KBM-7 (cell line): ENCODE data around the gene AURKAIP1.

Source experiments
- DNase-seq: peaks from one replicate; pipeline ENCODE4 v3.0.0-alpha.2; 2015
- in situ Hi-C: fragments of 300-500 bp; cut with MboI; formaldehyde crosslinking; loops from 2 replicates; pipeline ENCODE4 v1.14.3; 2020; ENCODE audit warnings: low sequenced_read_pairs, low pct_unique_long_range_greater_than_20kb, mixed read lengths

AURKAIP1 gene

DNA sequence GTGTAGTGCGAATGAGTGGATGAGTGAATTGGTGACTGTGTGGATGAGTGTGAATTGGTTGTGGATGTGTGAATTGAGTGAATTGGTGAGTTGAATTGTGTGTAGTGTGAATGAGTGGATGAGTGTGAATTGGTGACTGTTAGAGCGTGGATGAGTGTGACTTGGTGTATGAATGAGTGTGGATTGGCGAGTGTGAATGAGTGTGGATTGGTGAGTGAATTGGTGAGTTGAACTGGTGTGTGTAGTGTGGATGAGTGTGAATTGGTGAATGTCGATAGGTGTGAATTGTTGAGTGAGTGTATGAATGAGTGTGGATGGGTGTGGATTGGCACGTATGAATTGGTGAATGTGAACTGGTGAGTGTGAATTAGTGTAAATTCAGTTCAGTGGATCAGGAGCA is 7.7 kb downstream of the AURKAIP1 start:
- DNase-seq = peak; percentile 20
- in situ Hi-C loops = no loop called here

- in situ Hi-C loops = no loop called here
- DNase-seq = no peak
Measured at GRCh38 chr1:1366699-1367066, 8.3 kb downstream of the AURKAIP1 start.

DNA sequence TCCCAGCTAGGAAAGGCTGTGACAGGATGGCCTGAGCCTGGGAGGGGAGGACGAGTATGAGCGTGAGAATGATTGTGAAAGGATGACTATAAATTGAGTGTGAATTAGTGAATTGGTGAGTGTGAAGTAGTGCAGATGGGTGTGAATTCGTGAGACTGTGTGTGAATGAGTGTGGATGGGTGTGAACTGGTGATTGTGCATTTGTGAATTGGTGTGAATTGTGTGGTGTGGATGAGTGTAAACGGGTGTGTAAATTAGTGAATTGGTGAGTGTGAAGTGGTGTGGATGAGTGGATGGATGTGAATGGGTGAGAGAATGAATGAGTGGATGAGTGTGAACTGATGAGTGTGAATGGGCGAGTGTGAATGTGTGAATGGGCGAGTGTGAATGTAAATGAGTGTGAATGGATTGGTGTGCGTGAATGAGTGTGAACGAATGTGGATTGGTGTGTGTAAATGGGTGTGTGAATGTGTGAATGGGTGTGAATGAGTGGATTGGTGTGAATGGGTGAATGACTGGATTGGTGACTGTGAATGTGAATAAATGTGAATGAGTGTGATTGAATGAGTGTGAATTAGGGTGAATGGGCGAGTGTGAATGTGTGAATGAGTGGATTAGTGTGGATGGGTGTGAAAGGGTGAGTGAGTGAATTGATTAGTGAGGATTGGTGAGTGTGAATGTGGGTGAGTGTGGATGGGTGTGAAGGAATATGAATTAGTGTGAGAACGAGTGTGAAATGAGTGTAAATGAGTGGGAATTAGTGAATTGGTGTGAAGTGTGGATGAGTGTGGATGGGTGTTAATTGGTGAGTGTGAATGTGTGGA is 8.9 kb downstream of the AURKAIP1 start:
- DNase-seq = no peak
- in situ Hi-C loops = no loop called here

DNA sequence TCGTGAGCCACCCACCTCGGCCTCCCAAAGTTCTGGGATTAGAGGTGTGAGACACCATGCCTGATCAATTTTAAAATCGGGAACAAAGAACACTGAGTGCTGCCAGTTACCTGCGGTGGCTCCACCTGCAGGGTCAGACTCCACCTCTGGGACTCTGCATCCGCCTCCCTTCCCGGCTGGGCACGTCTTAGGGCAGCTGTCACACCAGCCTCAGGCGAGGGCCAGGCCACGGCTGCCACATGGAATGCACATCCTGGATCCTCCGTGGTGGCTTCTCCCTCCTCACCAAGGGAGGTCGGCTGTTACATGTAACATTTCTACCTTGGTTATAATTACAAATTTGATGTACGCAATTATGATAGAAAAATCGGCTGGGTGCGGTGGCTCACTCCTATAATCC is 10.7 kb downstream of the AURKAIP1 start:
- DNase-seq = no peak

DNA sequence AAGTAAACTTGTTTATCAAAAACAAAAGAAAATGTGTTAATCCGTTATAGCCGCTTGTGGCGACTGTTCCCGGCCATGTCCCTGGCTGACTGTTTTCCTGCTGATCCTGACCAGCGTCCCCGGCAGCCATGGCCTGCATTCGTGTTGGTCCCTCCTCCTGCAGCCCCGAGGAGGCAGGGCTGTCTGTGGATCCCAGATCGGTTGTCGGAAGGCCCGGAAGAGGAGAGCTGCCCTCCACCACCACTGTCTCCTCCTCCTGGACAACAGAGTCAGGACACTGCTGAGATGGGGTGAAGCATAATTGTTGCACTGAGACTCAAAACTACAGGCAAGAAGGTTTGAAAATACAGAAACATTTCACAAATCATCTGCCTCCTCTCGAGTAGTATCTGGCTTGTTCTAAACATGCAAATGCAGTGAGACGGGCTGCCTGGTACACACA is 13.0 kb downstream of the AURKAIP1 start:
- DNase-seq = no peak
- in situ Hi-C loops = no loop called here

More for the DNA sequence above, 10.7 kb downstream of the AURKAIP1 start:
- in situ Hi-C loops = no loop called here

GRCh38 chr1:1361233-1361981 is 13.6 kb downstream of the AURKAIP1 start:
- DNase-seq = no peak
- in situ Hi-C loops = no loop called here

- in situ Hi-C loops = no loop called here
- no peak for DNase-seq
Measured at GRCh38 chr1:1360506-1361169, 14.4 kb downstream of the AURKAIP1 start.

DNA sequence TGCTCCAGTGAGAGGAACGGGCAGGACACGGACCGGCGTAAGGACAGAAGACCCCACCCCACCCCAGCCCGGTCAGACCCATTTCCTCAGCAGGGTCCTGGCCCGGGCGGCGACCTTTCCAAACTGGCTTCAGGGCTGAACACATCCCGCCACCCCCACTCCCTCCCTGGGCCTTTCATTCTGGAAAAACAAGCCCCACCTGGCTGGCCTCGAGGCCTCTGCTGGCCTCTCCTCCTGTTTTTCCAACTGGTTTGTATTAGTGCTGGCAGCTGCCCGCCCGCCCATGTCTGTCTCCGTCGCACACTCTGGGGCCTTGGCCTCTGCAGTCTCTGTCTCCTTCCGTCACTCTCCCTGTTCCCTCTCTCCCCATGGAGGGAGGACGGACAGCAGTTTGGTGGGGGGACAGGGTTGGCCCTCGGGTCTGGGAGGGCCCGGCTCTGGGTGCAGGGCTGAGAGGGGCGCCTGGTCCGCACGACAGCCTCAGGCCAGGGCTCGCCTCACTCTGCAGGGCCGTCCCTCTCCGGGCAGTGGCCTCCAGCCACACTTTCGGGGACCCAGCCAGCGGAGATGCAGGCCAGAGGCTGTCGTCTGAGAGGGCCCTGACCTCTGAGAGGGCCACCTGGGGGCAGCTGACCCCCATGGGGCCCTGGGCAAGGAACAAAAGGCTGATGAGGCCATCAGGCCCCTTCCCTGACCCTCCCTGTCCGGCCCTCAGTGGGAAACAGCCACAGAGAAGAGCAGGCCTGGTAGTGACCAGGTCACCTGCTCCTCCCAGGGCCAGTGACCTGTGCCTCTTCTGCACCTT is 15.1 kb downstream of the AURKAIP1 start:
- in situ Hi-C loops = no loop called here

GRCh38 chr1:1359308-1359663 is 15.7 kb downstream of the AURKAIP1 start:
- in situ Hi-C loops = no loop called here
- DNase-seq = no peak

More for the DNA sequence above, 15.1 kb downstream of the AURKAIP1 start:
- no peak for DNase-seq

DNA sequence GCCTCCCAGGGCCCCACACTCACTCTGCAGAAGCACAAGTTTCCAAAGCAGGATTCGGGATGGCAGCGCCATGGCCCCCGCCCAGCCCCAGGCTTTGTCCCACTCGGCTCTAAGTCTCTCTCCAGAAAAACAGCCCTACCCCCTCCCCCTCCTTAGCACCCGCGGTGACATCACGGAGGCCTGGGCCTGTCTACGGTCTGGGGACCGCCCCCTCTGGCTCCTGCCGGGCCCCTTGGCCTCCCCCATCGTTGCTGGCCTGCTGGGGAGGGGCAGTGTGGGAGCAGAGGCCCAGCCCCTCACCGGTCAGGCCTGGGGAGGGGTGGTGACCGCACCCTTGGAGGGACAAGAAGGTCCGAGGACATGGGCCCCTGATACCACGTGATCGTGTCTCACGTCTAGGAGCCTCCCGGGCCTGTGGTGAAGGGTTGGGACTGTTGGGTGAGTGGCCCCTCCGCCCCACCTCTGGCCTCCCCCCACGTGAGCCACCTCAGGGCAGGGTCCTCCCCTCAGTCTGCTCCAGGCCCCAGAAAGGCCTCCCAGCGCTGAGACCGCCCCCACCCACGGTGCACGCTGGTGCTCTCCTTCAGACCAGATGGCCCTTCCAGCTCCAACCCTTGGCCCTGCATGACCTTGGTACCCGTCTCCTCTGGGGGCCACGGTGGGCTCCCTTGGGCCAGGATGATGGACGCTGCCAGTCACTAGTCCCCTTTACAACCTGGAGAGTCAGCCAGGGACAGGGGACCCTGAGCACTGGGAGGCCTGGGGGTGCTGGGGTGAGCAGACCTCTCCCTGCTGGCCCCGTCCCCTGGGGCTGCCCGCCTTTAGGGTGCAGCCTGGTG is 16.4 kb downstream of the AURKAIP1 start, which contains the start of gene MXRA8:
TSS of gene MXRA8 (minus strand) at position 123 of the 839 bp plus-strand sequence. CDS start at position 72, 51 bp downstream.
- in situ Hi-C loops = no loop called here

DNA sequence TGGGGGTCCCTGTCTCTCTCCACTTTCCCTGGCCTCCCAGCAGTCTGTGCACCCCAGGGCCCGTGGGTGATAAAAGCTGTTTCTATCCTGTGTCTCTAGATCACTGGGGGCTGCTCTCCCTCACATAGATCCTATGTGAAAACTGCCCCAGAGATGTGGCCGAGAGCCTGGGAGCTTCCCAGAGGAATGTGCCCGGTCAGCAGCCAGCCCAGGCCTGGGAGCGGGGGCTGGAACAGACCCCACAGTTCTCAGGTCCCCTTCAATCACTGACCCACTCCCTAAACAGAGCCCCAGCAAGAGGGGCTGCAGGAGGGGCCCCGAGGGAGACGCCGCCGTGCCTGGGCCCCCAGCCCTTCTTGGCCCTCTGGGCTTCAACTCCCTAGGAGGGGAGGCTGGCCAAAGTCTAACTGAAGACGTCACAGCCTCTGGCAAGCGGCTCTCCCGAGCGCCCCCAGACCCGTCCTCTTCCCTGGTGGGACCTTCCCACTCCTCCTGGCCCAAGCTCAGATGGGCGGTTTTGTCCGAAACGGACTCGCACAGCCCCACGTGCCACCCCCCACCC is 17.1 kb downstream of the AURKAIP1 start:
- in situ Hi-C loops = no loop called here
- no peak for DNase-seq

More for the DNA sequence above, 16.4 kb downstream of the AURKAIP1 start, which contains the start of gene MXRA8:
- no peak for DNase-seq

DNA sequence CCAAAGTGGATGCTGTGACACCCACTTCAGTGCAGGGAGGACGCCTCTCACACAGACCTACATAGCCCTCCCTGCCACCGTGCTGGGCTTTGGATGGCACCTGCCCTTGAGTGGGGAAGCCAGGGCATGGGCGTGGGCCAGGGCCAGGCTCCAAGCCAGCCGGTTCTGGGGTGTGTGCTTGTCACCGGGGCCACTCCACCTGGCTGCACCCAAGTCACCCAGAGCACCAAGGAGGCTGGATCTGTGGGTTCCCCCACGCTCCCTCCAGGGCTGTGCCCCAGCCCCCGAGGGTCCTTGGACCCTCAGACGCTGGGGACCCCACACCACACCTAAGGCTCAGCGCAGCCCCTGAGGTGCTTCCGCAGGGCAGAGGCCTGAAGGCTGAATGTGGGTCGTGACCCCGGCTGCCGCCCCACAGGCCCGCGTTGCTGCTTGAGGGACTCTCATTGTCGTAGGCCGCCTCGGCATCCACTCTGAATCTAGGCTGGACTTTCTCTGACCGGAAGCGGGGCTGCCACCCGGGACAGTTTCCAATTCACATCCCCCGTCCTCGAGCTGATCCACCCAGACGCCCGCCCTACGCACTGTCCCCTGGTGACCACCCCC is 18.1 kb downstream of the AURKAIP1 start:
- no peak for DNase-seq
- in situ Hi-C loops = no loop called here

GRCh38 chr1:1356166-1356795 is 18.7 kb downstream of the AURKAIP1 start:
- in situ Hi-C loops = no loop called here
- DNase-seq = no peak

DNA sequence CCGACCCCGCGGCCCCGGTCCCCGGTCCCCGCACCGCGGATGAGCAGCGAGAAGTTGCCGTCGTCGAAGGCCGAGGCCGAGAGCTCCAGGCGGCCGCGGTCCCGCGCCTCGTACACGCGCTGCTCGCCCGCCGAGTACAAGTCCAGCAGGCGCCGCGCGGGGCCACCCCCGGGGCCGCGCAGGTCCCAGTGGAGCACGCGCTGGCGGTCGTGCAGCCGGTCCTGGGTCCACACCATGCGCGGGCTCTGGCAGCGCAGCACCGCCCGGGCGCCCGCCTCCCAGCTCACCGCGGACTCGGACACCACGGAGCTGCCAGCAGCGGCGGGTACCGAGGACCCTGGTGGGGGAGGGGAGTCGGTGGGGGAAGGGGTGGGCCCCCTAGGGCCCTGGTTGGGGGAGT is 19.6 kb downstream of the AURKAIP1 start:
- in situ Hi-C loops = no loop called here
- no peak for DNase-seq

- in situ Hi-C loops = no loop called here
- no peak for DNase-seq
Measured at GRCh38 chr1:1354271-1355247, 20.4 kb downstream of the AURKAIP1 start.
